Brain pericyte (primary cell): ENCODE measurements around the gene KCNF1.
"Not testable (repeated sequence)": the region's sequence is repeated elsewhere in the genome, so short reads cannot be mapped to it uniquely, and the experiment has no call there.

Experiments
- DNase-seq: peaks from one replicate; pipeline ENCODE4 v3.0.0-alpha.2; 2012; ENCODE audit warnings: low read depth, low spot score

The KCNF1 gene

GRCh38 chr2:10939058-10939457 is 27.3 kb downstream of the KCNF1 start:
- no peak for DNase-seq

GRCh38 chr2:10940596-10940995 is 28.9 kb downstream of the KCNF1 start:
- no peak for DNase-seq

- no peak for DNase-seq
Measured at GRCh38 chr2:10941383-10941782, 29.6 kb downstream of the KCNF1 start.

- DNase-seq, result no peak
Measured at GRCh38 chr2:10944799-10945198, 33.1 kb downstream of the KCNF1 start.

GRCh38 chr2:10946394-10946793 is 34.7 kb downstream of the KCNF1 start:
- no peak for DNase-seq

- DNase-seq, result no peak
Measured at GRCh38 chr2:10947005-10947440, 35.3 kb downstream of the KCNF1 start.

- no peak for DNase-seq
Measured at GRCh38 chr2:10947446-10948187, 35.9 kb downstream of the KCNF1 start.

- no peak for DNase-seq
Measured at GRCh38 chr2:10948188-10948564, 36.4 kb downstream of the KCNF1 start.

- DNase-seq, result no peak
Measured at GRCh38 chr2:10948606-10949230, 37.0 kb downstream of the KCNF1 start.

- no peak for DNase-seq
Measured at GRCh38 chr2:10949835-10950234, 38.1 kb downstream of the KCNF1 start.

- DNase-seq, result no peak
Measured at GRCh38 chr2:10951558-10952414, 40.1 kb downstream of the KCNF1 start.

- no peak for DNase-seq
Measured at GRCh38 chr2:10954416-10954815, 42.7 kb downstream of the KCNF1 start.

- DNase-seq, result no peak
Measured at GRCh38 chr2:10954856-10955818, 43.4 kb downstream of the KCNF1 start.

GRCh38 chr2:10956006-10956790 is 44.5 kb downstream of the KCNF1 start:
- DNase-seq, result no peak

- no peak for DNase-seq
Measured at GRCh38 chr2:10957391-10957790, 45.7 kb downstream of the KCNF1 start.

- not testable (repeated sequence) for DNase-seq
Measured at GRCh38 chr2:10958452-10958851, 46.7 kb downstream of the KCNF1 start.

GRCh38 chr2:10960606-10961489 is 49.1 kb downstream of the KCNF1 start:
- DNase-seq, result no peak

- DNase-seq, result no peak
Measured at GRCh38 chr2:10961490-10961875, 49.7 kb downstream of the KCNF1 start.

GRCh38 chr2:10962004-10962403 is 50.3 kb downstream of the KCNF1 start:
- DNase-seq, result no peak
